SU-DHL-6 (cell line): ENCODE data around the gene SRGAP1.

ENCODE experiments used
- H2AFZ ChIP-seq: fragments of 200-600 bp; sonication (generic); 2 replicates; pipeline ENCODE4 v1.6.1; 2014; ENCODE audit warnings: low read depth, mild to moderate bottlenecking, moderate library complexity, mixed read lengths, antibody characterized with exemption, low read length; ENCODE audit not compliant: severe bottlenecking
- H3F3A ChIP-seq: fragments of 200-600 bp; shearing (Covaris generic); 2 replicates; pipeline ENCODE4 v1.6.0; 2016; ENCODE audit warnings: antibody characterized with exemption, mild to moderate bottlenecking; ENCODE audit not compliant: insufficient read depth
- H3K27ac ChIP-seq: fragments of 200-600 bp; sonication (generic); 2 replicates; pipeline ENCODE4 v1.5.1; 2016; ENCODE audit warnings: low read depth, mild to moderate bottlenecking, low read length, moderate library complexity, mixed read lengths
- H3K27me3 ChIP-seq: fragments of 200-600 bp; sonication (generic), shearing (Covaris generic); 2 replicates; pipeline ENCODE4 v1.6.0; 2014; ENCODE audit warnings: mild to moderate bottlenecking, low read length
- H3K36me3 ChIP-seq: fragments of 200-600 bp; sonication (generic); 2 replicates; pipeline ENCODE4 v1.6.1; 2014; ENCODE audit warnings: mild to moderate bottlenecking, low read length, mixed read lengths
- H3K4me2 ChIP-seq: fragments of 300-600, 200-600 bp; shearing (Covaris generic), sonication (generic); 2 replicates; pipeline ENCODE4 v1.6.0; 2014; ENCODE audit warnings: low read length, low read depth, mild to moderate bottlenecking; ENCODE audit not compliant: poor library complexity, severe bottlenecking
- H3K4me3 ChIP-seq: fragments of 200-600 bp; sonication (generic); 2 replicates; pipeline ENCODE4 v1.5.1; 2014; ENCODE audit warnings: antibody characterized with exemption, low read length, mild to moderate bottlenecking, mixed read lengths; ENCODE audit not compliant: insufficient read depth, poor library complexity, severe bottlenecking
- H3K79me2 ChIP-seq: fragments of 200-600 bp; sonication (generic); 2 replicates; pipeline ENCODE4 v1.6.1; 2014; ENCODE audit warnings: mild to moderate bottlenecking, low read length, moderate library complexity; ENCODE audit not compliant: insufficient read depth
- H3K9ac ChIP-seq: fragments of 200-600 bp; sonication (generic); 2 replicates; pipeline ENCODE4 v1.7.0; 2014; ENCODE audit warnings: mild to moderate bottlenecking, low read length
- H3K9me2 ChIP-seq: fragments of 200-600 bp; sonication (generic); replicated peaks from 2 replicates; pipeline ENCODE4 v1.6.1; 2014; ENCODE audit warnings: low read length; ENCODE audit not compliant: insufficient read depth
- H3K9me3 ChIP-seq: fragments of 200-600 bp; sonication (generic); 2 replicates; pipeline ENCODE4 v1.6.1; 2014; ENCODE audit warnings: low read length, mixed read lengths; ENCODE audit not compliant: insufficient read depth
- H4K20me1 ChIP-seq: fragments of 200-600 bp; sonication (generic); 2 replicates; pipeline ENCODE4 v1.6.1; 2014; ENCODE audit warnings: low read depth, mild to moderate bottlenecking, antibody characterized with exemption, low read length, moderate library complexity, mixed read lengths
- CTCF ChIP-seq: fragments of 200-600 bp; sonication (generic); IDR thresholded peaks from one replicate; pipeline ENCODE4 v1.5.1; 2017; ENCODE audit warnings: antibody characterized with exemption, mild to moderate bottlenecking, low read length, moderate library complexity; ENCODE audit not compliant: insufficient read depth, poor library complexity, severe bottlenecking
- EZH2phosphoT487 ChIP-seq: fragments of 200-600 bp; sonication (generic), shearing (Covaris generic); conservative IDR thresholded peaks from 2 replicates; pipeline ENCODE4 v1.6.1; 2018; ENCODE audit warnings: mild to moderate bottlenecking, antibody characterized with exemption, low read length, moderate library complexity, mixed read lengths

Gene SRGAP1

GRCh38 chr12:63952995-63953394 lies 108.5 kb downstream of the SRGAP1 start:
- Histone ChIP-seq H3K4me3 (no peak overlapping the region), H4K20me1 (no peaks in the 10 kb centered on the region), H3K36me3 (no peaks in the 10 kb centered on the region), H3F3A (no peaks in the 10 kb centered on the region), H3K79me2 (no peaks in the 10 kb centered on the region), H3K4me2 (no peak overlapping the region), H3K9ac (no peak overlapping the region), H3K9me2 (no peaks in the 10 kb centered on the region), H3K27me3 (no peaks in the 10 kb centered on the region), H2AFZ (no peak overlapping the region), H3K9me3 (no peaks in the 10 kb centered on the region), H3K27ac (no peak overlapping the region)
- TF ChIP-seq EZH2phosphoT487 (no peak), CTCF (no peak)

- Histone ChIP-seq H4K20me1 (no peaks in the 10 kb centered on the region), H2AFZ (no peak overlapping the region), H3K36me3 (no peaks in the 10 kb centered on the region), H3F3A (no peaks in the 10 kb centered on the region), H3K27ac (no peak overlapping the region), H3K9me2 (no peaks in the 10 kb centered on the region), H3K9me3 (no peaks in the 10 kb centered on the region), H3K27me3 (no peaks in the 10 kb centered on the region), H3K9ac (no peak overlapping the region), H3K4me2 (no peak overlapping the region), H3K4me3 (no peak overlapping the region), H3K79me2 (no peaks in the 10 kb centered on the region)
- TF ChIP-seq CTCF (no peak), EZH2phosphoT487 (no peak)
These were observed 111.5 kb downstream of the SRGAP1 start for GRCh38 chr12:63955831-63956666.

- Histone ChIP-seq H4K20me1 (no peaks in the 10 kb centered on the region), H3K36me3 (no peaks in the 10 kb centered on the region), H3K9me2 (no peaks in the 10 kb centered on the region), H3K27me3 (no peaks in the 10 kb centered on the region), H3K79me2 (no peaks in the 10 kb centered on the region), H3K4me2 (no peak overlapping the region), H3K27ac (no peak overlapping the region), H3F3A (no peaks in the 10 kb centered on the region), H2AFZ (no peak overlapping the region), H3K9ac (no peak overlapping the region), H3K4me3 (no peak overlapping the region), H3K9me3 (no peaks in the 10 kb centered on the region)
- TF ChIP-seq CTCF, result no peak
- no peak for TF ChIP-seq EZH2phosphoT487
These were observed 113.0 kb downstream of the SRGAP1 start for GRCh38 chr12:63957496-63957895.
